ENCODE results near the gene LCN9.

Gene LCN9

DNA sequence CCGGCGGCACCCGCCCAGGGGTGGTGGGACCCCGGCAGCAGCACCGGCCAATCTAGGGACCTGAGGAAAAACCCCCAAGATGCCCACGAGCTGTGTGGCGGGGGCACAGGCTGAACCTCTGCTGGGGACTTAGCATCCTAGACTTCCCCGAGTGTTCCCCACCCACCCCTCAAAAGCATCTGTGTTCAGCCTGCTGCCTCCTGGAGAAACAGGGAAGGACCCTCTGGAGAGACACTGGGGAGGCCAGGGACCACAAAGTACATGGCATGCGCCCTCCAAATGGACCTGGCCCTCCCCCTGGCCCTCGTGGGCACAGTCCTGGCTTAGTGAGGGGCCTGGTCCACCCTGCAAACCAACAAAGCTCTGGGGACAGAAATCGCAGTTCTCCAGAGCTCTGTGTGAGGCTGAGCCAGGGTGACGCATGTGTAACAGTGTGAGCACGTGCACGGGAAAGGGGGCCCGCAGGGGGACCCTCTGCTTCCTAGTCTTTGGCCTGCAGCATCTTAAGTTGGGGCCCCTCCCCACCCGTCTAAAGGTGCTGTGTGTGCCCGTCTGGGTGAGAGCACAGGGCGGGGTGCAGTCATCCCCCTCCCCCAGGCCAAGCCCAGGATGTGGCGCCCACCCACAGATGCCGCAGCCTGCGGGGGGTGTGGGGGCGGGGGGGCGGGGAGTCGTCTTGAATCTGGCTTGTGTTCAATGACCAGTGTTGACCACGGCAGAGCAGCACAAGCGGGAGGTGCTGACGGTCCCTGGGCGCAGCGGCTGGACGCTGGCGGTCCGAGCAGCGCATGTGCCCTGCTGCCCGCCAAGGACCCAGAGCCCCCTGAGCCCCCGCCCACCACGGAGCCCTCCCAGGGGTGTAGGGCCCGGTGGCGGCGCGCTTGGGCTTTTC lies 38.2 kb downstream of the LCN9 start:
- DNase-seq = no peak

DNA sequence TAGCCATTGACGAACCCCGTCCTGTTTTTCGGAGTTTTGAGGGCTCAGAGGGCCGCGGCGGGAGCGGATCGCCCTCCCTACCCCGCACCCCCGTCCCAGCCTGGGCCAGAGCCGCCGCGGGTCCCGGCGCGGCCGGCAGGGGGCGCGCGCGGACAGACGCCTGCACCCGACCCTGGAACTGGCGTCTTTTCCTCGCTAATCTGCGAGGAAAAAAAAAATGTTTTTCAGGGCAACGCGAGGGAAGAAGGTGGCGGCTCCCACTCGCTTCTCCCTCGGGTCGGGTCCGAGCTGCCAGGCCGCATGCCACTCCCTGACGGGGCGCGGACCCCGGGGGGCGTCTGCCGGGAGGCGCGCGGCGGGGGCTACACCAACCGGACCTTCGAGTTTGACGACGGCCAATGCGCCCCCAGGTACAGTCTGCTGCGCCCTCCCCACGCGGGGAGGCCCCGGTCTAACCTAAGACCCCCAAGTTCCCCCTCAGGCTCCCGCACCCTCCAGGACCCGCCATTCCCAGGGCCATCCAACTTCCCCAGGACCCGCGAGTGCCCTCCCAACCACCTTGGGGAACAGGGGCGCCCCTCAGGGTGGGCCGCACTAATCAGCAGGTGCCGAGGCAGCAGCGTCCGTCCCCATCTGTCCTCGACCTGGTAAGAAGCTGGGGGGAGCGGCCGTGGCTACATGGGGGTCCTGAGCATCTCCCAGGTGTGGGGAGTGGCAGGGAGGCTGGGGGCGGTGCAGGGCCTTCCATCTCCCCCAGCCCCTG lies 39.0 kb downstream of the LCN9 start, which contains the start of gene KCNT1:
Gene KCNT1, plus strand, starts transcription at position 227 of the 763 bp plus-strand sequence. Its CDS starts 74 bp downstream, at position 301.
- peak; percentile 55 for DNase-seq

GRCh38 chr9:135703726-135704125 lies 40.6 kb downstream of the LCN9 start:
- DNase-seq = no peak

DNA sequence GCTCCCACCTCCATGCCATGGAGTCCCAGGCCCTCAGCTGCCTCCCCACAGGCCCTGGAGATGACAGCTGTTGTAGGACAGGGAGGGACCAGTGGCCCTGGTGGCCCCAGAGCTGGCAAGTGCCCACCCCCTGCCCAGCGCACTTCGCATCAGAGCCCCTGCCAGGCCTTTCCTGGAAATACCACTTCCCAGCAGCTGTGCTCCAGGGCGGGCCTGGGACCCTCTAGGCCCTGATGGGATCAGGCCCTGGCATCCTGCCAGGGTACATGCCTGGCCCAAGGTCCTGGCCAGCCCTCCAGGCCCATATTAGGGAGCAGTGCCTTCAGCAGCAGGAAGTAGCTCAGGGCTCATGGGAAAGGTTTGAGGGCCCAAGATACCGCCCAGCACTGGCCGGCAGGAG lies 41.4 kb downstream of the LCN9 start:
- no peak for DNase-seq

- no peak for DNase-seq
Observed at GRCh38 chr9:135705376-135705775, 42.3 kb downstream of the LCN9 start.

- DNase-seq = no peak
Observed at GRCh38 chr9:135706288-135706687, 43.2 kb downstream of the LCN9 start.

DNA sequence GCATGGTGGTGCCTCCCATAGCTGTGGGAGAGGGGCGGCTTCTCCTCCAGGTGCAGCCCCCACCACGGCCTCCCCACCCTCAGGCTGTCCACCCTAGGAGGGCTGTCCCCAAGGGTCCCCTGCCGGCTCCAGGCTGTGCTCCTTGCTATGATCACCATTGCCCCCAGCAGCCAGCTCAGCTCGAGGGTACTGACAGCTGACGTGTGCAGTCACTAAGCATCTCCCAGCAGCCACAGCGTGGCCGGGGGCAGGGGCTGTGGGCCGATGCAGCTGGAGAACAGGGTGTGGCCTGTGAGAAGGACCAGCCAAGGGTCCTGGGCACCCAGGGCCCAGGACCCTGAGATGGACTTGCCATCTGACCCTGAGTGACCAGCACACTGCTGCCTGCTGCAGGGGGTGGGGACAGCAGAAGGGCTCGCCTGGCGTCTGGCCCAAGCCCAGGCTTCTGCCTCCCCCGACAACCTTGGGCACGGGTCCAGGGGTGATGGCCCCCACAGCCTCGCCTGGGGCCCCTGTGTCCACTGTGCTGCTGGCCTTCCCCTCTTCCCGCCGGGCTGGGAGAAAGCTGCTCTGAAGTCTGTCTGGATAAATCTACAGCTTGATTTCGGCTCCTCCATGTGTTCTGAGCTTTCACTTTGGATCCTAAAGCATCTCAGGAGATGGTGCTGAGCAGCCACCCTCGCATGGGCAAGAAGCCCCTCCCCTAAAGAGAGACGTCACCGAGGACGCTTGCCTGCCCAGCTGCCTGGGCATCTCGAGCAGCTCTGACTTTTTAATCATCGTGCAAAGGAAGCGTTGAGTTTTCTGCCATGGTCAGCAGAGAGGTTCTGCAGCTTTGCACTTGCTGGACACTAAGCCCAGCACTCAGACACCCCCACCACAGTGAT lies 44.4 kb downstream of the LCN9 start:
- no peak for DNase-seq

DNA sequence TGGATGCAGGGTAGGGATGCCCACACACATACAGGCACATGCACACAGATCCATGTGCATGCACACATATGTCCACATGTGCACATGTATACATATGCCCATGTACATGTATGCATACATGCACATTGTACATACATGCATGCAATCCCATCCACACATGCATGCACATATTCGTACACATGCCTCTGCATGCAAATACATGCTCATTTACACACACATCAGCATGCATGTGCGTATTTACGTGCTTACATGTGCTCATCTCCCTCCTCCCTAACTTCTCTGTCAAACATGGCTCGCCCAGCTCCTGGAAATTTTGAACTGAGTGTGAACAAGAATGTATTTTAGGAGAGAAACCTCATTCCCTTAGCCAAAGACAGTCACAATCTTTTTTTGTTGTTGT lies 45.1 kb downstream of the LCN9 start:
- DNase-seq = no peak

DNA sequence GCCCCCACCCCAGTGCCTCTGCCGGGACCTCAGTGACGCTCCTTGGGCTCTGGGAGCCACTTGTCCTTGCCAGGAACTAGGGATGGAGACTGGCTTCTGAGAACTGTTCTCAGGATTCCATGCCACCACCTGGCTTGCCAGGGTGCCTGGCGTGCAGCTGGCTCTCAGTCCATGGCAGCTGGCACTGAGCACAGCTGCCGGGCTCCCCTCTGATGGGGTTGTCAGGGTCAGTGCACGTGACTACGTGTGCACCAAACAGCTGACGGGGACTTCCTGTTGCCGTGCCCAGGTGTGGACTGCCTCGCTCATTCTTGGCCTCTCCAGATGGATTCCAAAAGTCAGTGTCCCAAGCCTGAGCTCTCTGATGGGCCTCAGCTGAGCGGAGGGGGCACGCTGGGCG lies 48.3 kb downstream of the LCN9 start:
- DNase-seq = no peak

- DNase-seq = no peak
Observed at GRCh38 chr9:135711881-135712280, 48.8 kb downstream of the LCN9 start.

DNA sequence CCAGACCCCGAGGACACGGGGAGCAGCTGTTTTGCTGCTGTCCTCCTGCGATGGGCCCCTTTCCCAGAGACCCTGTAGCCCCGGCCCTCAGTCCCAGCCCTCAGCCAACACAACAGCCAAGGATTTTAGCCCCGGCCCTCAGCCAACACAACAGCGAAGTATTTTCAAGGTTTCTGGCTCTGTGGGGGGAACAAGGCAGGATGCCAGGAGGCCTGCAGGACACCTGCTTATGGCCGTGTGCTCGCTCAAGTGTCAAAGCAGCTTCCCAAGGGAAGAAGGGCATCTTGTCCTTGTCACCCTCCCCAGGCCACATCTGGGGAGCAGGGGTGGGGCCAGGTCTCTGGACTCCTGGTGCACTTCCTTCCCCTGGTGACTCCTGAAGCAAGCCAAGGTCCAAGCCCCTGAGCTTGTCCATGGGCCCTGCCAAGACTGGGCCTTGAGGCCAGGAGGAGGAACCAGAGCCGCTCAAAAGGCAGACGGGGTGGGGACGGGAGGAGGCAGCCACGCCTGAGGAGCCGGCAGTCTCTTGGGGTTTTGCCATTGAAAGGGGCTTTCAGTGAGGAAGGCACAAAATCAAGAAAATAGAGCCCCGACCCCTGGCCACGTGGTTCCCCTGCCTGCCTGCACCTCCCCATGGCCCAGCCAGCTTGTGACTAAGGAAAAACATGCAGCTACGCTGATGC lies 49.6 kb downstream of the LCN9 start:
- no peak for DNase-seq

- DNase-seq = no peak
Observed at GRCh38 chr9:135714242-135715055, 51.3 kb downstream of the LCN9 start.

- DNase-seq = no peak
Observed at GRCh38 chr9:135715056-135715595, 52.0 kb downstream of the LCN9 start.

GRCh38 chr9:135716045-135716444 lies 52.9 kb downstream of the LCN9 start:
- DNase-seq = no peak
